GM12878 (cell line): ENCODE data around the gene ZNF581.

Experiments
- CEBPB ChIP-seq, 2 experiments: fragments of 150-350 bp in 1 of 2; IDR thresholded peaks; 2 replicates each; pipeline ENCODE4 v1.6.1; 2012 to 2014; ENCODE audit warnings: low read depth in 2 of 2, low read length in 2 of 2, borderline replicate concordance in 1 of 2, inconsistent platforms in 1 of 2
- EP300 ChIP-seq, 2 experiments: fragments of 150-350 bp in 1 of 2; IDR thresholded peaks; 2 replicates each; pipeline ENCODE4 v1.6.1; 2011 to 2012; ENCODE audit warnings: low read depth in 2 of 2, low read length in 2 of 2, borderline replicate concordance in 1 of 2, improper control_type of control experiment in 1 of 2, inconsistent platforms in 1 of 2; ENCODE audit not compliant: control insufficient read depth in 1 of 2
- SIN3A ChIP-seq: IDR thresholded peaks from 2 replicates; pipeline ENCODE4 v1.6.1; 2012; ENCODE audit warnings: low read depth, low read length, improper control_type of control experiment
- ZZZ3 ChIP-seq: IDR thresholded peaks from 2 replicates; pipeline ENCODE4 v1.6.1; 2011; ENCODE audit warnings: low read depth; ENCODE audit not compliant: control insufficient read depth, insufficient read length
- TF ChIP-seq, protein P1 (sequence below): fragments of 450-650 bp; IDR thresholded peaks from 2 replicates; pipeline ENCODE4 v1.6.1; 2016; ENCODE audit warnings: mild to moderate bottlenecking
- TF ChIP-seq, protein P2 (sequence below), 3 experiments: IDR thresholded peaks in 2 of 3; conservative IDR thresholded peaks in 1 of 3; 2 replicates each; pipeline ENCODE4 v1.5.1; 2011; ENCODE audit warnings: low read depth in 3 of 3, low read length in 3 of 3, mild to moderate bottlenecking in 3 of 3, control low read depth in 2 of 3, moderate library complexity in 2 of 3, inconsistent platforms in 1 of 3, mixed read lengths in 1 of 3; ENCODE audit not compliant: control insufficient read depth in 2 of 3, insufficient read depth in 1 of 3; ENCODE audit errors: extremely low read depth in 1 of 3
- TF ChIP-seq, protein P3 (sequence below): IDR thresholded peaks from 2 replicates; pipeline ENCODE4 v1.6.1; 2012; ENCODE audit warnings: mild to moderate bottlenecking, low read depth, low read length

DNA sequence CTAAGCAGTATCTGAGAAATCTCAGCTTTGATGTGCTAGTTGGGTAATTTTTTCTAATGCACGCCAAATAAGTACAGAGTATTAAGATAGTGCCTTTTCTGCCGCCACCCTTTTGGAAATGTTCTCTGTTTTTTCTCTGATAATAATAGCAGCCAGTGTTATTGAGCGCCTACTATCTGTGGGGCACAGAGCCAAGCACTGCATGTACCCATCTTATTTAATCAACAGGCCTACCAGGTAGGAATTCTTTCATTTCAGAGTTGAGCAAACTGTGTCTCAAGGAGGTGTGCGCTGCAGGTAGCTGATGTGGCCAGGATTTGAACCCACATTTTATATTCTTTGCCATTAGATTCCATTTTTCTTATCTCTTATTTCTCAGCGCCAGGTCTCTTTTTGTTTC, 32.9 kb downstream of the ZNF581 start:
- TF ChIP-seq, protein P1, sequence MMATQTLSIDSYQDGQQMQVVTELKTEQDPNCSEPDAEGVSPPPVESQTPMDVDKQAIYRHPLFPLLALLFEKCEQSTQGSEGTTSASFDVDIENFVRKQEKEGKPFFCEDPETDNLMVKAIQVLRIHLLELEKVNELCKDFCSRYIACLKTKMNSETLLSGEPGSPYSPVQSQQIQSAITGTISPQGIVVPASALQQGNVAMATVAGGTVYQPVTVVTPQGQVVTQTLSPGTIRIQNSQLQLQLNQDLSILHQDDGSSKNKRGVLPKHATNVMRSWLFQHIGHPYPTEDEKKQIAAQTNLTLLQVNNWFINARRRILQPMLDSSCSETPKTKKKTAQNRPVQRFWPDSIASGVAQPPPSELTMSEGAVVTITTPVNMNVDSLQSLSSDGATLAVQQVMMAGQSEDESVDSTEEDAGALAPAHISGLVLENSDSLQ, result no peak
- no peak for TF ChIP-seq EP300 (IDR thresholded peaks at IDR 0.05; ENCODE audit: borderline replicate concordance in 1 of 2, control insufficient read depth in 1 of 2, low read depth in 2 of 2, low read length in 2 of 2)
- TF ChIP-seq, protein P2, sequence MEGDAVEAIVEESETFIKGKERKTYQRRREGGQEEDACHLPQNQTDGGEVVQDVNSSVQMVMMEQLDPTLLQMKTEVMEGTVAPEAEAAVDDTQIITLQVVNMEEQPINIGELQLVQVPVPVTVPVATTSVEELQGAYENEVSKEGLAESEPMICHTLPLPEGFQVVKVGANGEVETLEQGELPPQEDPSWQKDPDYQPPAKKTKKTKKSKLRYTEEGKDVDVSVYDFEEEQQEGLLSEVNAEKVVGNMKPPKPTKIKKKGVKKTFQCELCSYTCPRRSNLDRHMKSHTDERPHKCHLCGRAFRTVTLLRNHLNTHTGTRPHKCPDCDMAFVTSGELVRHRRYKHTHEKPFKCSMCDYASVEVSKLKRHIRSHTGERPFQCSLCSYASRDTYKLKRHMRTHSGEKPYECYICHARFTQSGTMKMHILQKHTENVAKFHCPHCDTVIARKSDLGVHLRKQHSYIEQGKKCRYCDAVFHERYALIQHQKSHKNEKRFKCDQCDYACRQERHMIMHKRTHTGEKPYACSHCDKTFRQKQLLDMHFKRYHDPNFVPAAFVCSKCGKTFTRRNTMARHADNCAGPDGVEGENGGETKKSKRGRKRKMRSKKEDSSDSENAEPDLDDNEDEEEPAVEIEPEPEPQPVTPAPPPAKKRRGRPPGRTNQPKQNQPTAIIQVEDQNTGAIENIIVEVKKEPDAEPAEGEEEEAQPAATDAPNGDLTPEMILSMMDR (IDR thresholded peaks at IDR 0.05 in 2 of 3, conservative IDR thresholded peaks at IDR 0.05 in 1 of 3; ENCODE audit: control insufficient read depth in 2 of 3, extremely low read depth in 1 of 3, insufficient read depth in 1 of 3, low read depth in 3 of 3, low read length in 3 of 3), result no peak
- TF ChIP-seq ZZZ3, result no peak
- no peak for TF ChIP-seq CEBPB (IDR thresholded peaks at IDR 0.05; ENCODE audit: borderline replicate concordance in 1 of 2, low read depth in 2 of 2, low read length in 2 of 2)
- TF ChIP-seq SIN3A, result no peak
- TF ChIP-seq, protein P3, sequence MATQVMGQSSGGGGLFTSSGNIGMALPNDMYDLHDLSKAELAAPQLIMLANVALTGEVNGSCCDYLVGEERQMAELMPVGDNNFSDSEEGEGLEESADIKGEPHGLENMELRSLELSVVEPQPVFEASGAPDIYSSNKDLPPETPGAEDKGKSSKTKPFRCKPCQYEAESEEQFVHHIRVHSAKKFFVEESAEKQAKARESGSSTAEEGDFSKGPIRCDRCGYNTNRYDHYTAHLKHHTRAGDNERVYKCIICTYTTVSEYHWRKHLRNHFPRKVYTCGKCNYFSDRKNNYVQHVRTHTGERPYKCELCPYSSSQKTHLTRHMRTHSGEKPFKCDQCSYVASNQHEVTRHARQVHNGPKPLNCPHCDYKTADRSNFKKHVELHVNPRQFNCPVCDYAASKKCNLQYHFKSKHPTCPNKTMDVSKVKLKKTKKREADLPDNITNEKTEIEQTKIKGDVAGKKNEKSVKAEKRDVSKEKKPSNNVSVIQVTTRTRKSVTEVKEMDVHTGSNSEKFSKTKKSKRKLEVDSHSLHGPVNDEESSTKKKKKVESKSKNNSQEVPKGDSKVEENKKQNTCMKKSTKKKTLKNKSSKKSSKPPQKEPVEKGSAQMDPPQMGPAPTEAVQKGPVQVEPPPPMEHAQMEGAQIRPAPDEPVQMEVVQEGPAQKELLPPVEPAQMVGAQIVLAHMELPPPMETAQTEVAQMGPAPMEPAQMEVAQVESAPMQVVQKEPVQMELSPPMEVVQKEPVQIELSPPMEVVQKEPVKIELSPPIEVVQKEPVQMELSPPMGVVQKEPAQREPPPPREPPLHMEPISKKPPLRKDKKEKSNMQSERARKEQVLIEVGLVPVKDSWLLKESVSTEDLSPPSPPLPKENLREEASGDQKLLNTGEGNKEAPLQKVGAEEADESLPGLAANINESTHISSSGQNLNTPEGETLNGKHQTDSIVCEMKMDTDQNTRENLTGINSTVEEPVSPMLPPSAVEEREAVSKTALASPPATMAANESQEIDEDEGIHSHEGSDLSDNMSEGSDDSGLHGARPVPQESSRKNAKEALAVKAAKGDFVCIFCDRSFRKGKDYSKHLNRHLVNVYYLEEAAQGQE, result no peak
